H1 (cell line): Measurements from ENCODE around the gene RAB3D. TPM values are rescaled to one million over a fixed set of nuclear protein-coding genes. Genes with fewer than 3 reads are reported as not detected.

Experiments
- ASH2L ChIP-seq: fragments of 200-600, 300-600 bp; sonication (generic); IDR thresholded peaks from one replicate; pipeline ENCODE4 v1.7.1; 2017; ENCODE audit warnings: low read length
- CTBP2 ChIP-seq: IDR thresholded peaks from 2 replicates; pipeline ENCODE4 v1.7.0; 2011; ENCODE audit warnings: borderline replicate concordance, mild to moderate bottlenecking, moderate library complexity, mixed read lengths, low read length; ENCODE audit not compliant: insufficient read depth, insufficient read length
- SRF ChIP-seq: IDR thresholded peaks from 2 replicates; pipeline ENCODE4 v1.6.1; 2011; ENCODE audit warnings: mild to moderate bottlenecking, low read depth, low read length, moderate library complexity
- TCF12 ChIP-seq: IDR thresholded peaks from 2 replicates; pipeline ENCODE4 v1.6.1; 2011; ENCODE audit warnings: low read depth, mild to moderate bottlenecking, low read length
- polyA plus RNA-seq, 7 experiments: library from polyadenylated mRNA; depleted of rRNA in 3 of 7; stranded (reverse) in 5 of 7; unstranded in 2 of 7; fragments of >200 nt in 5 of 7; fragments of 200-250 nt in 2 of 7; gene quantifications; 1 replicate in 5 of 7; 2 replicates in 1 of 7; 4 replicates in 1 of 7; pipeline versions ENCODE4 v1.2.1 to v1.2.3, GENCODE V29; 2011 to 2013; ENCODE audit warnings: missing spikeins in 2 of 7, mixed read lengths in 2 of 7
- total RNA-seq: library from RNA; stranded (reverse); fragmentation: NEBNext Ultra II Directional; extraction: Animal tissue kit (Norgen Biotek cat#: 25700); gene quantifications from 2 replicates; pipeline ENCODE4 v1.2.1, GENCODE V29; 2021
- TF ChIP-seq, protein P1 (sequence below): fragments of 300-600 bp; sonication (generic); IDR thresholded peaks from 2 replicates; pipeline ENCODE4 v1.7.1; 2012; ENCODE audit warnings: low read length, moderate library complexity, mild to moderate bottlenecking, inconsistent platforms; ENCODE audit not compliant: insufficient replicate concordance
- TF ChIP-seq, protein P2 (sequence below): IDR thresholded peaks from 2 replicates; pipeline ENCODE4 v1.6.1; 2011; ENCODE audit warnings: low read length, improper control_type of control experiment
- TF ChIP-seq, protein P3 (sequence below): IDR thresholded peaks from 2 replicates; pipeline ENCODE4 v1.6.1; 2012; ENCODE audit warnings: low read length, inconsistent platforms

The RAB3D gene
- total and polyA plus RNA-seq, 2 of the 8 experiments (the other 6 are each of a cell fraction or from before 2014, with no cell fraction given): 17.8 to 23.8 TPM

DNA sequence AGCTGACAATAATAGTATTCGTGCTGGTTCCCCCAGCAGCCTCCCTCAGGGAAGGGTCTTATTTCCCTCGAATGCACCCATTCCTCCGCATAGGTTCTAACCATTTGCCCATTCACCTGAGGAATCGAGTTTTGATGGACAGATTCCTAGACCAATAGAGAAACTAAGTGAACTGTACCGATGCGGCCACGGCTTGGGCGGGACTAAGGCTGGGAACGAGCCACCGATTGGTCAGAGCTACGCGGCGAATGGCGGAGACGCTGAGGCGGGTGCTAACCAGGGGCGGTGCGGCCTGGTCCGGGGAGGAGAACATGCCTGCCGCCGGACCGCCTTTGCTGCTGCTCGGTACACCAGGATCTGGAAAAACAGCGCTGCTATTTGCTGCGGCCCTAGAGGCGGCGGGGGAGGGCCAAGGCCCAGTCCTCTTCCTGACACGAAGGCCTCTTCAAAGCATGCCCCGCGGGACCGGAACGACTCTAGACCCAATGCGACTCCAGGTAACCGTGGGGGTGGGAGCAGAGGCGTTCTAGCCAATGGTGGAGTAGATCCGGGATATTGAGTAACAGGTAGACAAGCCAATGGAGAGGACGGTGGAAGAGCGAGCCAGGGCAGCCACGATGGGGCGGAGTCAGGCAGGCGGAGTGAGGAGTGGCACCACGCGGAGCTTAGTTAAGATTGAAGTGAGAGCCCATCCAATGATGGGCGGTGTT is 35.1 kb upstream of the RAB3D start, which contains the start of gene SWSAP1 (continued):
- TF ChIP-seq, protein P1, sequence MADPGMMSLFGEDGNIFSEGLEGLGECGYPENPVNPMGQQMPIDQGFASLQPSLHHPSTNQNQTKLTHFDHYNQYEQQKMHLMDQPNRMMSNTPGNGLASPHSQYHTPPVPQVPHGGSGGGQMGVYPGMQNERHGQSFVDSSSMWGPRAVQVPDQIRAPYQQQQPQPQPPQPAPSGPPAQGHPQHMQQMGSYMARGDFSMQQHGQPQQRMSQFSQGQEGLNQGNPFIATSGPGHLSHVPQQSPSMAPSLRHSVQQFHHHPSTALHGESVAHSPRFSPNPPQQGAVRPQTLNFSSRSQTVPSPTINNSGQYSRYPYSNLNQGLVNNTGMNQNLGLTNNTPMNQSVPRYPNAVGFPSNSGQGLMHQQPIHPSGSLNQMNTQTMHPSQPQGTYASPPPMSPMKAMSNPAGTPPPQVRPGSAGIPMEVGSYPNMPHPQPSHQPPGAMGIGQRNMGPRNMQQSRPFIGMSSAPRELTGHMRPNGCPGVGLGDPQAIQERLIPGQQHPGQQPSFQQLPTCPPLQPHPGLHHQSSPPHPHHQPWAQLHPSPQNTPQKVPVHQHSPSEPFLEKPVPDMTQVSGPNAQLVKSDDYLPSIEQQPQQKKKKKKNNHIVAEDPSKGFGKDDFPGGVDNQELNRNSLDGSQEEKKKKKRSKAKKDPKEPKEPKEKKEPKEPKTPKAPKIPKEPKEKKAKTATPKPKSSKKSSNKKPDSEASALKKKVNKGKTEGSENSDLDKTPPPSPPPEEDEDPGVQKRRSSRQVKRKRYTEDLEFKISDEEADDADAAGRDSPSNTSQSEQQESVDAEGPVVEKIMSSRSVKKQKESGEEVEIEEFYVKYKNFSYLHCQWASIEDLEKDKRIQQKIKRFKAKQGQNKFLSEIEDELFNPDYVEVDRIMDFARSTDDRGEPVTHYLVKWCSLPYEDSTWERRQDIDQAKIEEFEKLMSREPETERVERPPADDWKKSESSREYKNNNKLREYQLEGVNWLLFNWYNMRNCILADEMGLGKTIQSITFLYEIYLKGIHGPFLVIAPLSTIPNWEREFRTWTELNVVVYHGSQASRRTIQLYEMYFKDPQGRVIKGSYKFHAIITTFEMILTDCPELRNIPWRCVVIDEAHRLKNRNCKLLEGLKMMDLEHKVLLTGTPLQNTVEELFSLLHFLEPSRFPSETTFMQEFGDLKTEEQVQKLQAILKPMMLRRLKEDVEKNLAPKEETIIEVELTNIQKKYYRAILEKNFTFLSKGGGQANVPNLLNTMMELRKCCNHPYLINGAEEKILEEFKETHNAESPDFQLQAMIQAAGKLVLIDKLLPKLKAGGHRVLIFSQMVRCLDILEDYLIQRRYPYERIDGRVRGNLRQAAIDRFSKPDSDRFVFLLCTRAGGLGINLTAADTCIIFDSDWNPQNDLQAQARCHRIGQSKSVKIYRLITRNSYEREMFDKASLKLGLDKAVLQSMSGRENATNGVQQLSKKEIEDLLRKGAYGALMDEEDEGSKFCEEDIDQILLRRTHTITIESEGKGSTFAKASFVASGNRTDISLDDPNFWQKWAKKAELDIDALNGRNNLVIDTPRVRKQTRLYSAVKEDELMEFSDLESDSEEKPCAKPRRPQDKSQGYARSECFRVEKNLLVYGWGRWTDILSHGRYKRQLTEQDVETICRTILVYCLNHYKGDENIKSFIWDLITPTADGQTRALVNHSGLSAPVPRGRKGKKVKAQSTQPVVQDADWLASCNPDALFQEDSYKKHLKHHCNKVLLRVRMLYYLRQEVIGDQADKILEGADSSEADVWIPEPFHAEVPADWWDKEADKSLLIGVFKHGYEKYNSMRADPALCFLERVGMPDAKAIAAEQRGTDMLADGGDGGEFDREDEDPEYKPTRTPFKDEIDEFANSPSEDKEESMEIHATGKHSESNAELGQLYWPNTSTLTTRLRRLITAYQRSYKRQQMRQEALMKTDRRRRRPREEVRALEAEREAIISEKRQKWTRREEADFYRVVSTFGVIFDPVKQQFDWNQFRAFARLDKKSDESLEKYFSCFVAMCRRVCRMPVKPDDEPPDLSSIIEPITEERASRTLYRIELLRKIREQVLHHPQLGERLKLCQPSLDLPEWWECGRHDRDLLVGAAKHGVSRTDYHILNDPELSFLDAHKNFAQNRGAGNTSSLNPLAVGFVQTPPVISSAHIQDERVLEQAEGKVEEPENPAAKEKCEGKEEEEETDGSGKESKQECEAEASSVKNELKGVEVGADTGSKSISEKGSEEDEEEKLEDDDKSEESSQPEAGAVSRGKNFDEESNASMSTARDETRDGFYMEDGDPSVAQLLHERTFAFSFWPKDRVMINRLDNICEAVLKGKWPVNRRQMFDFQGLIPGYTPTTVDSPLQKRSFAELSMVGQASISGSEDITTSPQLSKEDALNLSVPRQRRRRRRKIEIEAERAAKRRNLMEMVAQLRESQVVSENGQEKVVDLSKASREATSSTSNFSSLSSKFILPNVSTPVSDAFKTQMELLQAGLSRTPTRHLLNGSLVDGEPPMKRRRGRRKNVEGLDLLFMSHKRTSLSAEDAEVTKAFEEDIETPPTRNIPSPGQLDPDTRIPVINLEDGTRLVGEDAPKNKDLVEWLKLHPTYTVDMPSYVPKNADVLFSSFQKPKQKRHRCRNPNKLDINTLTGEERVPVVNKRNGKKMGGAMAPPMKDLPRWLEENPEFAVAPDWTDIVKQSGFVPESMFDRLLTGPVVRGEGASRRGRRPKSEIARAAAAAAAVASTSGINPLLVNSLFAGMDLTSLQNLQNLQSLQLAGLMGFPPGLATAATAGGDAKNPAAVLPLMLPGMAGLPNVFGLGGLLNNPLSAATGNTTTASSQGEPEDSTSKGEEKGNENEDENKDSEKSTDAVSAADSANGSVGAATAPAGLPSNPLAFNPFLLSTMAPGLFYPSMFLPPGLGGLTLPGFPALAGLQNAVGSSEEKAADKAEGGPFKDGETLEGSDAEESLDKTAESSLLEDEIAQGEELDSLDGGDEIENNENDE: no peak
- TF ChIP-seq, protein P2, sequence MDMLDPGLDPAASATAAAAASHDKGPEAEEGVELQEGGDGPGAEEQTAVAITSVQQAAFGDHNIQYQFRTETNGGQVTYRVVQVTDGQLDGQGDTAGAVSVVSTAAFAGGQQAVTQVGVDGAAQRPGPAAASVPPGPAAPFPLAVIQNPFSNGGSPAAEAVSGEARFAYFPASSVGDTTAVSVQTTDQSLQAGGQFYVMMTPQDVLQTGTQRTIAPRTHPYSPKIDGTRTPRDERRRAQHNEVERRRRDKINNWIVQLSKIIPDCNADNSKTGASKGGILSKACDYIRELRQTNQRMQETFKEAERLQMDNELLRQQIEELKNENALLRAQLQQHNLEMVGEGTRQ: no peak
- no peak for TF ChIP-seq SRF
- TF ChIP-seq, protein P3, sequence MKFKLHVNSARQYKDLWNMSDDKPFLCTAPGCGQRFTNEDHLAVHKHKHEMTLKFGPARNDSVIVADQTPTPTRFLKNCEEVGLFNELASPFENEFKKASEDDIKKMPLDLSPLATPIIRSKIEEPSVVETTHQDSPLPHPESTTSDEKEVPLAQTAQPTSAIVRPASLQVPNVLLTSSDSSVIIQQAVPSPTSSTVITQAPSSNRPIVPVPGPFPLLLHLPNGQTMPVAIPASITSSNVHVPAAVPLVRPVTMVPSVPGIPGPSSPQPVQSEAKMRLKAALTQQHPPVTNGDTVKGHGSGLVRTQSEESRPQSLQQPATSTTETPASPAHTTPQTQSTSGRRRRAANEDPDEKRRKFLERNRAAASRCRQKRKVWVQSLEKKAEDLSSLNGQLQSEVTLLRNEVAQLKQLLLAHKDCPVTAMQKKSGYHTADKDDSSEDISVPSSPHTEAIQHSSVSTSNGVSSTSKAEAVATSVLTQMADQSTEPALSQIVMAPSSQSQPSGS: peak; percentile 37; the same call in 1 of the 2 replicates
- no peak for TF ChIP-seq TCF12
- no peak for TF ChIP-seq CTBP2
- TF ChIP-seq ASH2L: peak; percentile 24
